IgD-negative memory B cell (primary cell): Measurements from ENCODE around the gene SECTM1. TPM values are rescaled to one million over a fixed set of nuclear protein-coding genes. Genes with fewer than 3 reads are reported as not detected.
A peak's percentile ranks its signal among the peaks of the same experiment; 100 is the strongest.

ENCODE experiments used
- H3K27ac Mint-ChIP-seq, 3 donors: one replicate each; pipeline ENCODE4 v1.8.0; 2020 to 2022; ENCODE audit warnings: mild to moderate bottlenecking in 3 of 3, mixed read lengths in 3 of 3, moderate library complexity in 1 of 3
- H3K27me3 Mint-ChIP-seq: one replicate; pipeline ENCODE4 v1.8.0; 2021; ENCODE audit warnings: mixed read lengths
- H3K36me3 Mint-ChIP-seq: one replicate; pipeline ENCODE4 v1.8.0; 2020; ENCODE audit warnings: mild to moderate bottlenecking, mixed read lengths
- H3K4me1 Mint-ChIP-seq, 3 donors: one replicate each; pipeline ENCODE4 v1.8.0; 2020 to 2022; ENCODE audit warnings: mixed read lengths in 3 of 3, mild to moderate bottlenecking in 1 of 3
- H3K4me3 Mint-ChIP-seq, 4 donors: one replicate each; pipeline ENCODE4 v1.8.0; 2020 to 2022; ENCODE audit warnings: mild to moderate bottlenecking in 4 of 4, mixed read lengths in 4 of 4, moderate library complexity in 3 of 4
- H3K9me3 Mint-ChIP-seq, 3 donors: one replicate each; pipeline ENCODE4 v1.8.0; 2020 to 2021; ENCODE audit warnings: mixed read lengths in 3 of 3, mild to moderate bottlenecking in 1 of 3
- polyA plus RNA-seq: library from polyadenylated mRNA; unstranded; fragments of 300-500 nt; fragmentation: Illumina TruSeq; gene quantifications from one replicate; pipeline ENCODE4 v1.2.3, GENCODE V29; 2021

Gene SECTM1
- polyA plus RNA-seq, 1 donor from 2014 or later: 0.83 TPM

DNA sequence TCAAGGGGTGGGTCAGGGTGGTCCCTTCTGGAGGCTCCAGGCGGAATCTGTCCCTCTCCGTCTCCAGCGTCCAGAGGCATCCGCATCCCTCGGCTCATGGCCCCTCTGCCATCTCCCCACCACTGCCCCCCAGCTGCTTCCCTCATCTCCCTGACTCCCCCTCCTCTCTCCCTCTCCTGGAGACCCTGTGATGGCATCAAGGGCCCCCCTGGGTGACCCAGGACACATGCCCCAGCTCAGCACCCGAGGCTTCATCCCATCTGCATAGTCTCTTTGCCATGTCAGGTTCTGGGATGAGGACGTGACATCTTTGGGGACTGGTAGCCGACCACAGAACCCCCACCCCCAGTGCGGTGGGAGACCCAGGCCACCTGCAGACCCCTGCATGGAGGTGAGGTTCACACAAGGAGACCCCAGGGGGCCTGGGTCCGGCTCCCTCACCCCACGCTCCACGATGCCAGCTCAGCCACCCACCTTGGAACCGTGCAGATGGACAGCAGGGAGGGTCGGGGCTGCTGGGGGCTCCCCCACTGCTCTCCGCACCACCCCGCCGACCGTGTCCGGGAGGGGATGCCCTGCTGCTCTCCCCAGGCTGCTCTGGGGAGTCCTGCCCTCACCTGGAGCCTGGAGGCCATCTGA, 3.8 kb downstream of the SECTM1 start:
- Mint-ChIP-seq H3K27ac (no peak overlapping the region), H3K4me1 (peaks cover 4 to 6% (median 6%) of the 10 kb centered on the region in 3 donors), H3K36me3 (no peaks in the 10 kb centered on the region), H3K9me3 (no peaks in the 10 kb centered on the region), H3K4me3 (no peak overlapping the region), H3K27me3 (peaks cover 27% of the 10 kb centered on the region)

DNA sequence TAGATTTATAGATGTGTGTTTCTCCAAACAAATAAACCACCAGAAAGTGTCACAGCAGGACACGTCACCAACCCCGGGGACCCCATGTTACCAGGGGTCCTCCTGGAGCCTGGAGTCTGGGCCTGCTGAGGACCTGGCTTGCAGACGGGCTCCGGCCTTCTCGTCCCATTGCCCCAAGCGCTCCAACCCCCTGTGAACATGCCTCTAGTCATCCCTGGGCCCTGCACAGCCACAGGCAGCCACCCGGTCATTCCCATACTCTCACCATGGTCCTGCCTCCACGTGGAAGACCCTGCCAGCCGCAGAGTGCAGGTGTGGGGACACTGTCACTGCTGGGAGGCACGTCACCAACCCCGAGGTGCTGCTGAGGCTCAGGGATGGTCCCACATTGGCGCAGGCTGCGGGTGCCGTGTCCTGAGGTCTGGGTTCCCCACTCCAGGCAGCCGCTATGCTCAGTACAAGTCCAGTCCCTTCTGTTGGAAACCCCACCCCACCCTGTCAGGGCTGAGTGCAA, 4.5 kb downstream of the SECTM1 start:
- Mint-ChIP-seq H3K27me3 (peaks cover 31% of the 10 kb centered on the region), H3K27ac (peak overlapping the region in 1 of 3 donors; percentile 67), H3K9me3 (no peaks in the 10 kb centered on the region)

DNA sequence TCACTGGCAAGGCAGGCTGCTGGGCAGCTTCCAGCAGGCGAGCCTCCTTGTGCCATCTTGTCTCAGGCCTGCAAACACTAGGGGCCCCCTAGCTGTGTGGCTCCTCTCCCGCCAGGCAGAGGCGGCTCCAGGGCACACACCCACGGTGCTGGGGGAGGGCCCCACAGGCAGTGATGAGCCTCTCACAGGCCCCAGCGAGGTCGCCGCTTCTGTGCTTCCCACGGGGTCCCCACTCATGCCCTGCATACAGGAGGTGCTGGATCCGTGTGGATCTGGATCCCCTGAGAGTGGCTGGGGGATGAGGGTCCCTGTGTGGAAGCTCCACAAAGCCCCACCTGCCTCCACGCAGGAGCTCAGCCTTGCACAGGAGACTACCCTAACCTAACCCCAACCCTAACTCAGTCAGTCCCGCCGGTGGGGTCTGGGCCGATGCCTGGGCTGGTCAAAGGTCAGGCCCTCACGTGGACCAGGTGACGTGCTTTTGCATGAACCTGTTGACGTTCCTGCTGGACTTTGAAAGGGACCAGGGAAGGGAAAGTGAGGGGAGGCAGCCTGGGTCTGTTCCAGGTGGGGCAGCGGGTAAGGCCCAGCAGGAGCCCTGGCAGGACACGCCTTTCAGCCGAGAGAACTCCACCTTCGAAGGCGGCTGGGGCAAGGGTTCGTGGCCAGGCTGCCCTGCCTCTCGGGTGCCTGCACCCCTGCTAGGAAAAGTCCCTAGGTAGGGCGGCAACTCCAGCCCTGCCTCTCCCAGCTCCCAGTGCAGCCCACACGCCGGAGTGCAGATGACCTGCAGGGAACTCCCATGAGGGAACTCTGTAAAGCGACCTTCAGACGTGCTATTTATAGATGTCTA, 5.2 kb downstream of the SECTM1 start:
- Mint-ChIP-seq H3K4me3 (peak overlapping the region in 2 of 4 donors; percentile 20 to 49), H3K27me3 (peaks cover 34% of the 10 kb centered on the region), H3K27ac (no peak overlapping the region), H3K4me1 (peaks cover 4 to 7% (median 5%) of the 10 kb centered on the region in 3 donors), H3K36me3 (no peaks in the 10 kb centered on the region), H3K9me3 (no peaks in the 10 kb centered on the region)

More for the DNA sequence above, 4.5 kb downstream of the SECTM1 start:
- H3K4me1 Mint-ChIP-seq: peaks cover 4 to 7% (median 5%) of the 10 kb centered on the region in 3 donors
- no peaks in the 10 kb centered on the region for H3K36me3 Mint-ChIP-seq
- peak overlapping the region in 2 of 4 donors; percentile 20 to 49 for H3K4me3 Mint-ChIP-seq

DNA sequence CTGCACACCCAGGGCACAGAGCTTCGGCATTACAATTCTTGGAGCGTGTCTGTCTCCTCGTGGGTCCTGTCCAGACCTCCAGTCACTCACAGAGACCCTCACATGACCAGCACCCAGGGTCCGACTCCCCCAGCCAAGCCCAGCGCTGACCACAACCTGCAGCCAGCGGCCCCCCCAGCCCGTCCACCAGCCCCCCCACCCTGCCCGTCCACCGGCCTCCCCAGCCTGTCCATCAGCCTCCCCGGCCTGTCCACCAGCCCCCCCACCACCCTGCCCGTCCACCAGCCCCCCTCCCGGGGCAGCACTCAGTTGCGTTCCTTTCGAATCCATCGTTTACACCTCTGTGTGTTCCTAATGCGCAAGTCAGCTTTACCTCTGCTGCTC, 5.8 kb downstream of the SECTM1 start:
- peak overlapping the region in 1 of 4 donors; percentile 38 for H3K4me3 Mint-ChIP-seq
- H3K9me3 Mint-ChIP-seq: no peaks in the 10 kb centered on the region
- peaks cover 32% of the 10 kb centered on the region for H3K27me3 Mint-ChIP-seq
- no peak overlapping the region for H3K27ac Mint-ChIP-seq
- H3K4me1 Mint-ChIP-seq: peaks cover 1 to 4% (median 2%) of the 10 kb centered on the region in 3 donors
- no peaks in the 10 kb centered on the region for H3K36me3 Mint-ChIP-seq

DNA sequence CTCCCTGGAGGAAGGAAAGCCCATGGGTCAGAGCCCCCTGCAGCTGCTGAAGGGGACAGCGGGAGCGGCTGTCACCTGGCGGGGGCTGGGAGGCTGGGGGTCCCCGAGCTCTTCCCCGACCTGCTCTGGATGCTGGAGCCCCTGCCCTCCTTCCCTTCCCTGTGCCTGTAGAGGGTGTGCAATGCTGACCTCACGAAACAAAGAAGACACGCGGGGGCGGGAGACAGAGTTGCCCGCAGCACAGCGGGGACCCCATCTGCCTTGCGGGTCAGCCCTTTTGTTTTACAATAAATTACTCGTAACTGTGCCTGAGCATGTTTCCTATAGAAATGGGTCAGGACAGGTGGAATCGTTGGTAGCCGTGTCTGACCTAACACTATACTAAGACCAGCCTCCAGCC, 6.3 kb downstream of the SECTM1 start:
- Mint-ChIP-seq H3K27me3 (peaks cover 31% of the 10 kb centered on the region), H3K27ac (no peak overlapping the region), H3K4me1 (peaks cover 0 to 3% (median 0%) of the 10 kb centered on the region in 3 donors), H3K9me3 (no peaks in the 10 kb centered on the region), H3K4me3 (no peak overlapping the region), H3K36me3 (no peaks in the 10 kb centered on the region)

DNA sequence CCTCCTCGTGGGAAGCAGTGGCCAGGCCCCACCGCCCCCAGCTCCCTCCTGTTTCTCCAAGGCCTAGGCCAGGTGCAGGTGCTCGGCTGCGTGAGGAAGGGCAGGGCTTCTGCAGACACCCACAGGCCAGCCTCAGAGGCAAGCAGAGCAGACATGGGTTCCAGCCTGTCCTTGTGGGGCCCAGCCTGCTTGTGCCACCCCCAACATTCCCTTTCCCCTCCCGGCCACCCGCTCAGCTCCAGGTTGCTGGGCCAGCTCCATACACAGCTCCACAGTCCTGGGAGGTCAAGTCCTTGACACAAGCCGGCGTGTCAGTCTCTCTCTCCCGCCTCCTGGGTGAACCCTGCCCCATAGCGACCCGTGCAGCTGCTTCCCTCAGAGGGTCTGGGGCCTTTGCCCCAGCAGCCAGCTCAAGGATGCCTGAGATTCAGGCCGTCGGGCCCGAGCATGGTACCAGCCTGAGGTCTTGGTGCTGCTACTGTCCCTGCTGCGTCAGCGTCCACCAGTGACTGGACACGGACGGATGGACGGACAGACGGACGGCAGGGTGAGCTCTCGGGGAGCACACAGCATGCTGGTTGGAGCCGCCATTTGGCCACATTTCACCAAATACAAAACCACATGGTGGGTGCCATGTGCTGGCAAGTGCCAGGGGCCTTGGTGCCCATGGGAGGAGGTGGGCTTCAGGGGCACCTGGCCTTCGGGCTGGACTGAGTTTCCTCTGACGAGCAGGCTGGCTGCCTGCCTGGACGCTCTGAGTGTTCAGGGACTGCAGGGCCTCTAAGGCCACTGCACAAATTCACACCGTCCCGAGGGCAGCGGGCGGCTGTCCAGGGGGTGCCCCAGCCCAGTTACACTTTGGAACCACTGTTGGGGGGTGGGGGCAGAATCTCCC, 8.0 kb downstream of the SECTM1 start:
- peaks cover 26% of the 10 kb centered on the region for H3K27me3 Mint-ChIP-seq
- no peaks in the 10 kb centered on the region for H3K9me3 Mint-ChIP-seq
- no peak overlapping the region for H3K4me3 Mint-ChIP-seq
- H3K27ac Mint-ChIP-seq: no peak overlapping the region
- peaks cover 3 to 4% (median 3%) of the 10 kb centered on the region in 3 donors for H3K4me1 Mint-ChIP-seq
- H3K36me3 Mint-ChIP-seq: no peaks in the 10 kb centered on the region

DNA sequence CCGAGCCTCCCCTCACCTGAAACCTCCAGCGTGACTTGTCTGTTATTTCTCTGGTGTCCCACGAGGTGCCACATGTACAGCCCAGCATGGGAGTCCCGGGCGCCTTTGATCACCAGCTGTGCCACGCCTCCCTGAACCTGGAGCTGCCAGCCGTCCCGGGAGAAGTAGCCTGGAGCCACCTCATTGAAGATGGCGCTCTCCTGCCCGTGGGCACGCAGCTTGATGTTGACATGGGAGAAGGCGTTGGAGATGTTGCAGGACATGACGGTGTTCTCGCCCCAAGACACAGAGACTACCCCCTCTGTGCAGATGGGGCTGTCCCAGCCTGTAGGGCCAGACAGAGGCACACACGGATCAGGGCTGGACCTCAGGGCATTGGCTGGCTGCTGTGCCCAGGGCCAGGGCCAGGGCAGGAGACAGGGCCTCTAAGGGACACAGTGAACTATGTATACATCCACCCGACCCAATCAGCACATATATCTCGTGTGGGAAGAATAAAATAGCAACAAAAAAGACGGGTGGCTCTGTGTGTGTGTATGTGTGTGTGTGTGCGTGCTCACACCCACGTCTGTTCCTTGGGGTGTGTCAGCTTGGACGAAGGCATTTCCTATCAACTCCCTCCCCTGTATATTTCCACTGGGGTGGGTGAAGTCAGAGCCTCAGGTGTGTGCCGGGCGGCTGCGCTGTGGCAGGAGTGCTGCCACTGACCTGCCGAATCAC, 8.8 kb downstream of the SECTM1 start:
- Mint-ChIP-seq H3K27me3 (peaks cover 26% of the 10 kb centered on the region), H3K4me3 (no peak overlapping the region), H3K4me1 (peaks cover 3 to 4% (median 3%) of the 10 kb centered on the region in 3 donors), H3K9me3 (no peaks in the 10 kb centered on the region), H3K27ac (no peak overlapping the region), H3K36me3 (no peaks in the 10 kb centered on the region)

DNA sequence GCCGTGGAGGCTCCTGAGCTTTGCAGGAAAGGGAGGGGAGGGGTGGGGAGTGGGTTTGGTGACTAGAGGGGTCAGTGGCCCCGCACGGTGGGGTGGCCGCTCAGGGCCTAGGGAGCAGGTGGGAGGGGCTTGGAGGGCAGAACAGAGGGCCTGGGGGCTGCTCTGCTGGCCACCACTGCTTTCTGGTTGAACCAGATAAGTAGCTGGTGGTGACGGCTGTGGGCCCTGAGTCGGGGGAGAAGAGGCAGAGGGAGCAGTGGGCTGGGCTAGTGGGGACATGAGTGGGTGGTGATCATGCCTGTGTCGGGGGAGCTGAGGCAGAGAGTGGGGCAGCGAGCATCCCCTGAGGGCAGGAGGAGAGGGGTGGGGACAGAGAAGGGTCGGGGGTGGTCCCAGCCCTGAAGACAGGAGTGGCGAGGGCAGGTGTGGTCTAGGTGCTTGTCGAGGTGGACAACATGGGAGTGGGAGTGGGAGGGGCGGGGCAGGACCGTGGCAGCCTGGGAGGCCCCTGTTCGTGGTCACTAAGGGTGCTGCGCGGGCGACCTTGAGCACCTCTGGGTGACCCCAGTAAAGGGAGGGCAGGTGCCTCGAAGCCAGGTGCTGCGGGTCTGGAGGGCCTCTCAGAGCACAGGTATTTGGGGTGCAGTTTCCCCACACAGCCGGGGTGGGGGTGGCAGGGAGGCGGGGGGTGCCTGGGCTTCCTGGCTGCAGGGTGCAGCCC, 9.9 kb downstream of the SECTM1 start:
- Mint-ChIP-seq H3K9me3 (no peaks in the 10 kb centered on the region), H3K4me1 (peaks cover 3 to 4% (median 3%) of the 10 kb centered on the region in 3 donors), H3K27ac (no peak overlapping the region), H3K27me3 (peaks cover 17% of the 10 kb centered on the region), H3K4me3 (no peak overlapping the region), H3K36me3 (no peaks in the 10 kb centered on the region)

DNA sequence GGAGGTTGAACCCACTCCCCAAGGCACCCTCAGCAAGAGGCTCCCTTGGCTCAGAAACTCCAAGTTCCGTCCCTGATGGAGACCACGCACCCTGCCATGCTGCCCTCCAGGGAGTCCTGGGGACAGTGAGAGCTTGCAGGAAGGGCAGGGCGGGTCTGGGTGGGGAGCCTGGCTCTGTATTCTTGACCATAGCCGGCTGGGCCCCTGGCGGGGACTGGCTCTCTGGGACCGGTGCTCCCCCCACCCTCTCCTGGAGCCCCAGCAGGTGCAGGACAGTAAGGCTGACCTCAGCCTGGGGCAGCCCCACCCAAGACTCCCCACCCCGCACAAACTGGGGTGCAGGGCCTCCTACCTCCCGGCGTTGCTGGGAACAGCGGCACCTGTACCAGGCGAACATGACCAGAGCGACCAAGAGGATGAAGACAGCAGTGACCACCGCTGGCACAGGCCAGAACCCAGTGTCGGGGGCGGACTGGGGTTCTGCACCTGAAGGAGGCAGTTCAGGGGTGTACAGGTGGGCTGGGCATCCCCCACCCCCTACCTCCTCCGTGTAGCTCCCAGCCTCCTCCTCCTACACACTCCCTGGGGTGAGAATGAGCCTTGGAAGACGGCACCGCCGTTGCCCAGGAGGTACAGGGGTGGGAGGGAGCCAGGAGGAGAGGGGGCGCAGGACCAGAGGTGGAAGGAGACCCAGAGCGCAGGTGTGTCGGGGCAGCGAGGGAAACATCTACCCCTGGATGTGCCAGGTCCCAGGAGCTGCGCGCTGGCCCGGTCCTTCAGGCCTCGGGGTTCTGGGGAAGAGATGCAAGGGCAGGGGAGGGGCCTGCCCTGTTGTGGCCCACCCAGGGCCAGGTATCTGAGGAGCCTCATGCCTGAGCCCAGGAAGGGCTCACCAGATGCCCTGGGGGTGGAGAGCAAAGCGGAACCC, 10.8 kb downstream of the SECTM1 start:
- no peak overlapping the region for H3K4me3 Mint-ChIP-seq
- H3K9me3 Mint-ChIP-seq: no peaks in the 10 kb centered on the region
- H3K4me1 Mint-ChIP-seq: peaks cover 3 to 4% (median 3%) of the 10 kb centered on the region in 3 donors
- H3K36me3 Mint-ChIP-seq: no peaks in the 10 kb centered on the region
- no peak overlapping the region for H3K27ac Mint-ChIP-seq
- H3K27me3 Mint-ChIP-seq: peaks cover 16% of the 10 kb centered on the region

DNA sequence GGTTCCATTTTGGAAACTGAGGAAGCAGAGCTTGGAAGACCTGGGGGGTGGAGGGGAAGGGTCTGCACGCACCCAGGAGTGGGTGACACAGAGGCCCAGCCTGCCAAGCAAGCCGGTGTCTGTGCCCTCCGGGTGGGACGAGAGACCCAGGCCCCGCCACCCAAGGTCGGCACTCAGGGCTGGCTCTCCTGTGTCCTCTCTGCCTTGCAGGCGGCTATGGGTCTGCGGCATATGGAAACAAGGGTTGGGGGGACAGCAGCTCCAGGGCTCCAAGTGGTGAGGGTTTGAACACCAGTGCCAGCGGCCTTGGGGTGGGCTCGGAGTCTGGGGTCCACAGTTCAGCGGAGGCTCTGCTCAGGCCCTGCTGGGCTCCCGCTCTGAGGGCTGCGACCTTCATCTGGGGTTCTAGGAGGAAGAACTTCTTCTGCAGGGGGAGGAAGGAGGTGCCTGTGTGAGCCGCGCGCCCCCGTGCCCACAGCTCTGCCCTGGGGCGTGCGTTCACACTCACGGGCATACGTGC, 11.6 kb downstream of the SECTM1 start:
- Mint-ChIP-seq H3K4me3 (no peak overlapping the region), H3K36me3 (no peaks in the 10 kb centered on the region), H3K27ac (no peak overlapping the region), H3K27me3 (peaks cover 13% of the 10 kb centered on the region), H3K4me1 (peaks cover 3 to 4% (median 3%) of the 10 kb centered on the region in 3 donors), H3K9me3 (no peaks in the 10 kb centered on the region)

DNA sequence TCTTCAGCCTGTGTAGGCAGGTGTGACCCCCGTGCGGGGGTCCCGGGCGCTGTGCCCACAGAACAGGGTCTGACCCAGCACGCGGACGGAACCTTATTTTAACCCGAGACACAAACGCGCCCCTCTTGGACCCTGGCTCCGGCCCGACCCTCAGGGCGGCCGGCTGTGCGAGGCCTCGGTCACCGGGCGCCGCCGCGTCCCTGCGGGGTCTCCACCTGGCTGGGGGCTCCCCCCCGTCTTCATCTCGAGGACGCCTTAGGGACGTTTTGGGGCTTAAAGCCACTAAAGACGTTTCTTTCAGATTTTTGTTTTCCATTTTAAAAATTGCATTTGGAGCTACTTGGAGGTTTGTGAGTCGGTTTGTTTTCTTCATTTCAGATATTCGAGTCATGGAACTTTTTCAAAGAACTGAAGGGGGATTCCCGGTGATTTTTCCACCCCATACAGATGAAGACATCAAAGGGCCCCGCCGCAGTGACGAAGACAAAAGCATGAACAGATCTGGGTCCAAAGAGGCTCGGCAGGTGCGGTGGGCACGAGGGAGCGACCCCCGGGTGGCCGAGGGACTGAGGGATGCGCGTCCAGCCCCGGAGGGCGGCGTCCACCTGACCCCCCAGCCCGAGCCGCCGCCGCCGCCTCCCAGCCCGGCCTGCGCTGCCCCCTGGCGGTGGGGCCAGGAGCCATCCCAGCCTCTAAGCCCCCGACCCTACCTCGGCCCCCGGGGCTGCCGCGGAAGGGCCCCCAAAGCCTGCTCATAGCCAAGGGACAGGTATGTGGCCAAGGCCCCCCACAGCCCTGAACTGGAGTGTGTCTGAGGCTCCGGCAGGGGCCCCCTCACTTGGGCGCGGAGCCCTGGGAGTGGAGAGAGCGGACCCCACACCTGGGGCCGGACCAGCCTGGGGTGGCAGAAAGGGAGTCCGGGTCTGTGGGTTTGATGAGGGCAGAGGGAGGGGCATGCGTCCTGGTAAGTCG, 12.3 kb downstream of the SECTM1 start:
- H3K36me3 Mint-ChIP-seq: no peaks in the 10 kb centered on the region
- peak overlapping the region; percentile 65 to 83 (median 78) for H3K4me3 Mint-ChIP-seq
- peak overlapping the region in 2 of 3 donors; percentile 65 to 97 for H3K27ac Mint-ChIP-seq
- H3K4me1 Mint-ChIP-seq: peaks cover 3 to 4% (median 3%) of the 10 kb centered on the region in 3 donors
- H3K9me3 Mint-ChIP-seq: no peaks in the 10 kb centered on the region
- H3K27me3 Mint-ChIP-seq: peaks cover 12% of the 10 kb centered on the region
